HL-60 (cell line): Measurements from ENCODE around the gene TMPRSS15.

ENCODE experiments used
- TF ChIP-seq, protein P1 (sequence below): IDR thresholded peaks from one replicate; pipeline ENCODE4 v1.5.1; 2011; ENCODE audit warnings: low read length, control low read depth, inconsistent platforms; ENCODE audit not compliant: insufficient read depth
- TF ChIP-seq, protein P2 (sequence below): IDR thresholded peaks from 2 replicates; pipeline ENCODE4 v1.6.1; 2012; ENCODE audit warnings: low read depth; ENCODE audit not compliant: insufficient replicate concordance

DNA sequence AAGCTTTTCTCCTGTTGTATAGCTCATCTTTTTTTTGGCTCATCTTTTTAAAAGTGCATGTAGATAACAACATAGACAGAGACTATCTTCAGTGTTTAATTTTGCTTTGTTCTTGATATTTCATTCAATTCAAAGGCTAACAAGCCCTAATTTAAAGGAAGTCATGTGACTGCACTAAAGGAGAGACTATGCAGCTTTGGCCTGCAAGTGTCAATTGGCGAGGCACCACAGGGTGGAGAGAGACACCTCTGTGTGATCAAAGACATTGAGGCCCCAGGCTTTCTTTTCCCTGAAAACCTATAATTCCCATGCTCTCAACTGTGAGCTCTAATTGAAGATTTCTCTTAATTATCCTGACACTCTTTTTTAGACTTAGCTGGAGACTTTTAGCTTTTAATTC, 105.4 kb downstream of the TMPRSS15 start:
- TF ChIP-seq, protein P1, sequence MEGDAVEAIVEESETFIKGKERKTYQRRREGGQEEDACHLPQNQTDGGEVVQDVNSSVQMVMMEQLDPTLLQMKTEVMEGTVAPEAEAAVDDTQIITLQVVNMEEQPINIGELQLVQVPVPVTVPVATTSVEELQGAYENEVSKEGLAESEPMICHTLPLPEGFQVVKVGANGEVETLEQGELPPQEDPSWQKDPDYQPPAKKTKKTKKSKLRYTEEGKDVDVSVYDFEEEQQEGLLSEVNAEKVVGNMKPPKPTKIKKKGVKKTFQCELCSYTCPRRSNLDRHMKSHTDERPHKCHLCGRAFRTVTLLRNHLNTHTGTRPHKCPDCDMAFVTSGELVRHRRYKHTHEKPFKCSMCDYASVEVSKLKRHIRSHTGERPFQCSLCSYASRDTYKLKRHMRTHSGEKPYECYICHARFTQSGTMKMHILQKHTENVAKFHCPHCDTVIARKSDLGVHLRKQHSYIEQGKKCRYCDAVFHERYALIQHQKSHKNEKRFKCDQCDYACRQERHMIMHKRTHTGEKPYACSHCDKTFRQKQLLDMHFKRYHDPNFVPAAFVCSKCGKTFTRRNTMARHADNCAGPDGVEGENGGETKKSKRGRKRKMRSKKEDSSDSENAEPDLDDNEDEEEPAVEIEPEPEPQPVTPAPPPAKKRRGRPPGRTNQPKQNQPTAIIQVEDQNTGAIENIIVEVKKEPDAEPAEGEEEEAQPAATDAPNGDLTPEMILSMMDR, result no peak
- TF ChIP-seq, protein P2, sequence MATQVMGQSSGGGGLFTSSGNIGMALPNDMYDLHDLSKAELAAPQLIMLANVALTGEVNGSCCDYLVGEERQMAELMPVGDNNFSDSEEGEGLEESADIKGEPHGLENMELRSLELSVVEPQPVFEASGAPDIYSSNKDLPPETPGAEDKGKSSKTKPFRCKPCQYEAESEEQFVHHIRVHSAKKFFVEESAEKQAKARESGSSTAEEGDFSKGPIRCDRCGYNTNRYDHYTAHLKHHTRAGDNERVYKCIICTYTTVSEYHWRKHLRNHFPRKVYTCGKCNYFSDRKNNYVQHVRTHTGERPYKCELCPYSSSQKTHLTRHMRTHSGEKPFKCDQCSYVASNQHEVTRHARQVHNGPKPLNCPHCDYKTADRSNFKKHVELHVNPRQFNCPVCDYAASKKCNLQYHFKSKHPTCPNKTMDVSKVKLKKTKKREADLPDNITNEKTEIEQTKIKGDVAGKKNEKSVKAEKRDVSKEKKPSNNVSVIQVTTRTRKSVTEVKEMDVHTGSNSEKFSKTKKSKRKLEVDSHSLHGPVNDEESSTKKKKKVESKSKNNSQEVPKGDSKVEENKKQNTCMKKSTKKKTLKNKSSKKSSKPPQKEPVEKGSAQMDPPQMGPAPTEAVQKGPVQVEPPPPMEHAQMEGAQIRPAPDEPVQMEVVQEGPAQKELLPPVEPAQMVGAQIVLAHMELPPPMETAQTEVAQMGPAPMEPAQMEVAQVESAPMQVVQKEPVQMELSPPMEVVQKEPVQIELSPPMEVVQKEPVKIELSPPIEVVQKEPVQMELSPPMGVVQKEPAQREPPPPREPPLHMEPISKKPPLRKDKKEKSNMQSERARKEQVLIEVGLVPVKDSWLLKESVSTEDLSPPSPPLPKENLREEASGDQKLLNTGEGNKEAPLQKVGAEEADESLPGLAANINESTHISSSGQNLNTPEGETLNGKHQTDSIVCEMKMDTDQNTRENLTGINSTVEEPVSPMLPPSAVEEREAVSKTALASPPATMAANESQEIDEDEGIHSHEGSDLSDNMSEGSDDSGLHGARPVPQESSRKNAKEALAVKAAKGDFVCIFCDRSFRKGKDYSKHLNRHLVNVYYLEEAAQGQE, result no peak
